T-helper 1 cell treated with Interleukin-12 subunit alpha and Interleukin-12 subunit beta and Interleukin-4 antibody, amounts not matched to agents 30 μg/mL and 1 μg/mL, for 36 hours (primary cell): ENCODE results near the gene KCNE4.

Experiments
- H3K27ac Mint-ChIP-seq: one replicate; pipeline ENCODE4 v1.8.0; 2021; ENCODE audit warnings: mild to moderate bottlenecking, mixed read lengths
- H3K27me3 Mint-ChIP-seq: one replicate; pipeline ENCODE4 v1.8.0; 2021; ENCODE audit warnings: low read depth, mixed read lengths
- H3K36me3 Mint-ChIP-seq: one replicate; pipeline ENCODE4 v1.8.0; 2021; ENCODE audit warnings: low read depth, mixed read lengths
- H3K4me1 Mint-ChIP-seq: one replicate; pipeline ENCODE4 v1.8.0; 2021; ENCODE audit warnings: low read depth, mixed read lengths
- H3K4me3 Mint-ChIP-seq: one replicate; pipeline ENCODE4 v1.8.0; 2021; ENCODE audit warnings: mild to moderate bottlenecking, moderate library complexity, mixed read lengths
- H3K9me3 Mint-ChIP-seq: one replicate; pipeline ENCODE4 v1.8.0; 2021; ENCODE audit warnings: mixed read lengths

The KCNE4 gene

DNA sequence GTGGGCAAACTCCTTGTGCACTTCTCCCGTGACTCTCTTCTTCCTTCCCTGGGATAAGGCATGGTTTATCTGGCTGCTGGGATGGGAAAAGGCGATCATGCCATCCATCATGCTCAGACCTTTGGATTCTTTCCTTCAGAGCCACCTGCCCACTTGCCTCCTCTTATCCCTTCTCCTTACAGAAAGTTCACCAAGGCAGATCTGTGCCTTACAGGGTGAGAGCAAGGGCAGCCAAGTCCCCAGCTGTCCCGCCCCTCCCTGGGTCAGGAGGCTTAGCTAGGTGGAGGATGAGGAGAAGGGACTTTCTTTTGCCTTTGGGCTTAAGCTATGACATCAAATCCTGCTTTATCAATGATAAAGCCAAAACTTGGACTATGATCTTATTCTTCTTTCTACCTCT is 47.6 kb downstream of the KCNE4 start:
- no peaks in the 10 kb centered on the region for H3K9me3 Mint-ChIP-seq
- no peak overlapping the region for H3K4me3 Mint-ChIP-seq
- H3K4me1 Mint-ChIP-seq = no peaks in the 10 kb centered on the region
- H3K27me3 Mint-ChIP-seq = no peaks in the 10 kb centered on the region
- H3K36me3 Mint-ChIP-seq = no peaks in the 10 kb centered on the region
- H3K27ac Mint-ChIP-seq = no peak overlapping the region

DNA sequence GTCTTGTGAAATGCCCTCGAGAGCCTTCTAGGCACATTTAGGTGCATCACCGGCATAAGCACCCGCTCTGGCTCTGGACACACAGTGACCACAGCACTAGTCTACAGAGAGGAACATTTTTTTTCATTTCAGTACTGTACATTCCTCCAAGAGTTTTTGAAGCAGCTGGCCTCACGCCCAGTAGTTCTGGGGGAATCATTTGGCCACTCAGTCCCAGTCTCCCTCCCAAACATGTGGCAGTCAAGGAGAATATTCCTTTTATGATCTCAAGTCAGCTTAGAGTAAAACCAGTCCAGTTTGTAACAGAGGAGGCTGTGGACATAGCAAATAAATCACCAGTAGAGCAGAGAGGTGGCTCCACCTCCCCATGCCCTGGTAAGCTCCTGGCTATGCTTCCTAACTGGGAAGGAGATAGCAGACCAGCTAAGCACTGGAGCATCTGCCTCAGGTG is 48.1 kb downstream of the KCNE4 start:
- H3K9me3 Mint-ChIP-seq = no peaks in the 10 kb centered on the region
- no peak overlapping the region for H3K27ac Mint-ChIP-seq
- H3K4me3 Mint-ChIP-seq = no peak overlapping the region
- H3K27me3 Mint-ChIP-seq = no peaks in the 10 kb centered on the region
- H3K4me1 Mint-ChIP-seq = no peaks in the 10 kb centered on the region
- no peaks in the 10 kb centered on the region for H3K36me3 Mint-ChIP-seq

DNA sequence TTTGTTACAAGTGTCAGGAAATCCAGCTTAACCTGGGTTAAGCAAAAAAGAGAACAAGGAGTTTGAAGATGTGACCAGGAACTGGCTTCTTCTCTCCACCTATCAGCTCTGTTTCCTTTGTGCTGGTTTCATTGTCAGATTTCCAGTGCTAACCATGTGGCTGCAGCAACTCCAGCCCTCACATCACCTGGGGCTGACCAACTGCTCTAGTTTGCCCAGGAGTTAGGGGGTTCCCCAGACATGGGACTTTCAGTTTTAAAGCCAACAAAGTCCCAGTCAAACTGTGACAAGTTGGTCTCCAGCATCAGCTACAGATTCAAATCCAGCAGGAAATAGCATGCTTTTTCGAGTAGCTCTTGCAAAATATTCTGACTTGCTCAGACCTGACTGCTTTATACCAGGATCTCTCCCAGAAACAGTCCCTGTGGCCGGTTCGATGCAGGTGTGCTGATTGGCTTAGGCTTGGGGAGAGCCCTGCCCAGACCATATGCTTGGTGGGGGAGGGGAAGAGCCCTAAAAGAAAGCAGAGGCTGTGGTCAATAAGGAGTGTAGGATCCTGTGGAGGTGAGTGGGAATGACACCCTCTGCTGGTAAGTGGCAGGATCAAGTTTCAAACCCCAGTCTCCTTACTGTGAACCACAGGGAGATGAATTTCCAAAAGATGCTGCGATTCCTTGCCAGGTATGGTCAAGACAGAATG is 49.5 kb downstream of the KCNE4 start:
- Mint-ChIP-seq H3K27ac (no peak overlapping the region), H3K9me3 (no peaks in the 10 kb centered on the region), H3K27me3 (no peaks in the 10 kb centered on the region), H3K36me3 (no peaks in the 10 kb centered on the region), H3K4me3 (no peak overlapping the region), H3K4me1 (no peaks in the 10 kb centered on the region)

DNA sequence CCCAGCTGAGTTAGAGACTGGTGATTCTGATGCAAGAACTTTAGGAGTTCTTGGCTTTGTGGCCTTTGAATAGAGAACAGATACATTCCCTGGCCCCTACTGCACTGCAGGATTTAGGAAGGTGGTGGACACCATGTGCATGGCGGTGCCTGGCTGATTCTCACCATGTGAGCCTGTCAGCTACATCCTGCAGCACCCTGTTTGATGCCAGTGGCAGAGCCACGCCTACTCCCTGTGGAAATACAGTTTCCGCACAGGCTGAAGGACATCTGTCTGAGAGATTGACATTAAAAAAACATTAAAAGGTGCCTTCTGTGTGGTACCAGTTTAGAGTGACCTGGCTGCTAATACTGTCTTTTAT is 50.0 kb downstream of the KCNE4 start:
- H3K36me3 Mint-ChIP-seq = no peaks in the 10 kb centered on the region
- no peaks in the 10 kb centered on the region for H3K9me3 Mint-ChIP-seq
- H3K27ac Mint-ChIP-seq = no peak overlapping the region
- no peaks in the 10 kb centered on the region for H3K27me3 Mint-ChIP-seq
- no peak overlapping the region for H3K4me3 Mint-ChIP-seq
- H3K4me1 Mint-ChIP-seq = no peaks in the 10 kb centered on the region

DNA sequence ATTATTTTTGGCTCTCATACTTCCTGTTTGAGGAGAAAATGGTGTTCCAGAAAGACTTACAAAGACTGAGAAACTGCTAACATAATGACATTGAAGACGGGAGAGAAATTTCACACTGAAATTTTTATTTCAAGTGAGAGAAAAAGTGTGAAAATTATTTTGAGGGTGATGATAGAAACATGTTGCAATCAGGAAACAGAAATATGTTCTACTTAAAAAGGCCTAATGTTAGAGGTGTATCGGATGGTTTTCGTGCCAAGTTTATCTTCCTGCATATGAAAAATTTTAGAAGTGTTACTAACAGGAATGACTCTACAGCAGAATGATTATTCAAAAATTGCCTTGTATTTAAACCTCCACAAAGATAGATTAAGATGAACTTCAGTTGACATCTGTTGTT is 50.5 kb downstream of the KCNE4 start:
- H3K4me1 Mint-ChIP-seq = no peaks in the 10 kb centered on the region
- no peaks in the 10 kb centered on the region for H3K9me3 Mint-ChIP-seq
- H3K27ac Mint-ChIP-seq = no peak overlapping the region
- no peak overlapping the region for H3K4me3 Mint-ChIP-seq
- H3K27me3 Mint-ChIP-seq = no peaks in the 10 kb centered on the region
- H3K36me3 Mint-ChIP-seq = no peaks in the 10 kb centered on the region

DNA sequence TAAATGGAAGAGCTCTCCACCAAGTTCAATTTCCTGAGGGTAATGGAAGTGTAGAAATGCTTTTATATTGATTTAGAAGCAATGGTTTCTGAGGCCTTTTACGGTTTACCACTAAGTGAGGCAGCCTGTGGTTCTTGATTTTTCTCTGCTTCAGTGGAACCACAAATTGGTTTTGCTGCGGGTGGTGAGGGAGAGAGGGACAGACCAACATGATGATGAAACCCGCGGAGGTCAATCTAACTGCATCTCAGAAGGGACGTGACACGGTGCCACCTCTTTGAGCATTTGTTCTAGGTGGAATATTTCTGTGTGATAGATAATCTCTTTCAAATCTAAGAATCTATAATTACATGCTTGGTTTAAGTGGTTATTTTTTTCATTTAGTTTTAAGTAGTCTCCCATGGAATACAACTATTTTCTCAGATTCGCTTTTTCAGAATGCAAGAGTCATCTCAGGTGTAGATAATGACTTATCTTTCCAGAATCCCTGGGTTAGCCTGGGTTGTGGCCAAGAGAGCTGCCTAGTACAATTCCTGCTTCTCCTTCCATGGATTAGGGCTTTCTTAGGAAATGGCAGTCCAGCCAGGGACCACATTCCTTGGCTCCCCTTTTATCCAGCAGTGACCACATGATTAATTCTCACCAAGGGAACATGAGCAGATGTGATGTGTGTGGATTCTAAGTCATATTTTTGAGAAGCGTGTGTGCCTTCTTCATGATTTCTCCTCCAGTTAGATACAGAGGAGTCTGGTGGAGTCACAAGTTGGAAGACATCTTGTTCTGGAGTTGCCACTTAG is 52.5 kb downstream of the KCNE4 start:
- H3K9me3 Mint-ChIP-seq = no peaks in the 10 kb centered on the region
- H3K4me3 Mint-ChIP-seq = no peak overlapping the region
- H3K27ac Mint-ChIP-seq = no peak overlapping the region
- H3K36me3 Mint-ChIP-seq = no peaks in the 10 kb centered on the region
- H3K4me1 Mint-ChIP-seq = no peaks in the 10 kb centered on the region
- H3K27me3 Mint-ChIP-seq = no peaks in the 10 kb centered on the region
